ENCODE data around the gene WDR76. TPM values are rescaled to one million over a fixed set of nuclear protein-coding genes. Genes with fewer than 3 reads are reported as not detected.

Gene WDR76
- total and polyA plus RNA-seq, 8 donors: 8.6 to 23.1 (median 15.9) TPM

- Histone ChIP-seq H3K4me3 (no peak overlapping the region), H3K27me3 (no peaks in the 10 kb centered on the region), H3K9me3 (no peaks in the 10 kb centered on the region), H3K27ac (no peak overlapping the region), H3K4me1 (no peaks in the 10 kb centered on the region), H3K36me3 (no peaks in the 10 kb centered on the region)
- ATAC-seq (no peak), DNase-seq (no peak)
- TF ChIP-seq, protein P1, sequence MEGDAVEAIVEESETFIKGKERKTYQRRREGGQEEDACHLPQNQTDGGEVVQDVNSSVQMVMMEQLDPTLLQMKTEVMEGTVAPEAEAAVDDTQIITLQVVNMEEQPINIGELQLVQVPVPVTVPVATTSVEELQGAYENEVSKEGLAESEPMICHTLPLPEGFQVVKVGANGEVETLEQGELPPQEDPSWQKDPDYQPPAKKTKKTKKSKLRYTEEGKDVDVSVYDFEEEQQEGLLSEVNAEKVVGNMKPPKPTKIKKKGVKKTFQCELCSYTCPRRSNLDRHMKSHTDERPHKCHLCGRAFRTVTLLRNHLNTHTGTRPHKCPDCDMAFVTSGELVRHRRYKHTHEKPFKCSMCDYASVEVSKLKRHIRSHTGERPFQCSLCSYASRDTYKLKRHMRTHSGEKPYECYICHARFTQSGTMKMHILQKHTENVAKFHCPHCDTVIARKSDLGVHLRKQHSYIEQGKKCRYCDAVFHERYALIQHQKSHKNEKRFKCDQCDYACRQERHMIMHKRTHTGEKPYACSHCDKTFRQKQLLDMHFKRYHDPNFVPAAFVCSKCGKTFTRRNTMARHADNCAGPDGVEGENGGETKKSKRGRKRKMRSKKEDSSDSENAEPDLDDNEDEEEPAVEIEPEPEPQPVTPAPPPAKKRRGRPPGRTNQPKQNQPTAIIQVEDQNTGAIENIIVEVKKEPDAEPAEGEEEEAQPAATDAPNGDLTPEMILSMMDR (IDR thresholded peaks at IDR 0.05): no peak
- intact Hi-C loops (cut with DNase I): loop anchor here in 1 of 2 donors (10.0 kb wide), 1 partner anchor 156 kb away; no protein-coding TSS in a partner anchor
Measured at GRCh38 chr15:43908516-43909050, 81.8 kb downstream of the WDR76 start.

DNA sequence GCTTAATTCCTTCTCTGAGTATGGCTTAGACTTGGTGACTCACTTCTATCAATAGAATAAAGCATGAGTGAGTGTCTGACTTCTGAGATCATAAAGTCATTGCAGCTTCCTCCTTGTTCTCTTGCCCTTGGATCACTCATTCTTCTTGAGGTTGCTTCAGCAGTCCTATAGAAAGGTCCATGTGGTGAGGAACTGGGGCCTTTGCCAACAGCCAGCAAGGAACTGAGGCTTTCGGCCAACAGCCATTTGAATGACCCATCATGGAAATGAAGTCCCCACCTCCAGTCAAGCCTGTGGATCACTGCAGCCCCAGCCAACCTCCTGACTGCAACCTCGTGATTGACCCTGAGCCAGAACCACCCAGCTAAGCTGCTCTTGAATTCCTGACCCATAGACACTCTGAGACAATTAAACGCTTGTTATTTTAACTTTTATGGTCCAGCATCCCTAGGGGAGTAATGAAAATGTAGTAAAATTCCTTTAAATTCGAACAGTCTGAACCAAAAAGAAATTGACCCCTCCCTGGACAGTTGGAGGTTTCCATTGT lies 84.5 kb downstream of the WDR76 start:
- no peaks in the 10 kb centered on the region for H3K36me3 ChIP-seq
- DNase-seq (peak in 1 of 4 donors; percentile 37), ATAC-seq (no peak)
- intact Hi-C loops (cut with DNase I): no loop called here
- no peak overlapping the region for H3K27ac ChIP-seq
- TF ChIP-seq, protein P1 (IDR thresholded peaks at IDR 0.05): no peak
- H3K9me3 ChIP-seq: no peaks in the 10 kb centered on the region
- H3K4me1 ChIP-seq: no peaks in the 10 kb centered on the region
- no peak overlapping the region for H3K4me3 ChIP-seq
- no peaks in the 10 kb centered on the region for H3K27me3 ChIP-seq

GRCh38 chr15:43912208-43912607 lies 85.4 kb downstream of the WDR76 start:
- H3K27ac ChIP-seq: no peak overlapping the region
- H3K9me3 ChIP-seq: no peaks in the 10 kb centered on the region
- no peaks in the 10 kb centered on the region for H3K4me1 ChIP-seq
- intact Hi-C loops (cut with DNase I): no loop called here
- H3K4me3 ChIP-seq: no peak overlapping the region
- no peak for ATAC-seq
- H3K27me3 ChIP-seq: no peaks in the 10 kb centered on the region
- no peaks in the 10 kb centered on the region for H3K36me3 ChIP-seq
- no peak for DNase-seq
- TF ChIP-seq, protein P1 (IDR thresholded peaks at IDR 0.05): no peak

DNA sequence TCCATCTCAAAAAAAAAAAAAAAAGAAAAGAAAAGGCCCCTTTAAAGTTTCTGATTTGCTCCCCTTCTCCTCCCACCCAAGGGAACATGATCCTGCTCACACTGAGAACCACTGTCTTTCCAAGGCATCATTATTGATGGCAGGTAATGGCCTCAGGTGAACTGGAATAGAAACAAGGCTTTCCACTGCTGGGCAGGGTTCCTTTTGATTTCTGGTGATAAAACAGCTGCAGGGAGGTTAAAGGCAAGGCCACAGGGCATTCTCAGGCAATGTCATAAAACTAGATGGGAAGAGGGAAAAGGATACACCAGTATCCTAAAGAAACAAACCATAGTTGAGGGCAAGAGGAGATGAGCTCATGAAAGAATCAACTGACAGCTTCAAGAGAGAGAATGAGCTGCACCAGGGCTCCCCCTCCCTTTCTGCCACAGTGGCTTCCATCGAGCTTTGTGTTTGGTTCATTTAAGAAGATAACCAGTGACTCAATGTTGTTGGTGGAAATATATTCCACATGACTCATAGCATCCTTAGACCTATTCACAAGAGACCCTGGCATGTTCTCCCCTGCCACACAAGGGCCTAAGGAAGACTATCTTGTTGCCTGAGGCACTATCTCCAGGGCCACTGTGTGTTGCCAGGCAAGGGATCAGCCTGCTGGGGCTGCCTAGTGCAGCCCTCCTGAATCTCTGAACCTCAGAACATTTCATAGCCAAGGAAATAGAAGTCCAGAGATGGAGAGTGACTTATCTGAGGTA lies 86.4 kb downstream of the WDR76 start:
- TF ChIP-seq, protein P1 (IDR thresholded peaks at IDR 0.05): no peak
- intact Hi-C loops (cut with DNase I): no loop called here
- no peak for DNase-seq
- H3K4me1 ChIP-seq: no peaks in the 10 kb centered on the region
- no peak overlapping the region for H3K4me3 ChIP-seq
- no peak overlapping the region for H3K27ac ChIP-seq
- no peaks in the 10 kb centered on the region for H3K27me3 ChIP-seq
- H3K9me3 ChIP-seq: no peaks in the 10 kb centered on the region
- ATAC-seq: peak; percentile 82
- no peaks in the 10 kb centered on the region for H3K36me3 ChIP-seq

- no peaks in the 10 kb centered on the region for H3K9me3 ChIP-seq
- no peaks in the 10 kb centered on the region for H3K36me3 ChIP-seq
- no peak for ATAC-seq
Measured at GRCh38 chr15:43913941-43914340, 87.1 kb downstream of the WDR76 start.

More at GRCh38 chr15:43913941-43914340, 87.1 kb downstream of the WDR76 start:
- intact Hi-C loops (cut with DNase I): no loop called here
- no peak overlapping the region for H3K4me3 ChIP-seq
- H3K27ac ChIP-seq: no peak overlapping the region
- DNase-seq: no peak
- no peaks in the 10 kb centered on the region for H3K27me3 ChIP-seq
- H3K4me1 ChIP-seq: no peaks in the 10 kb centered on the region
- TF ChIP-seq, protein P1 (IDR thresholded peaks at IDR 0.05): no peak

Measured in left lung (tissue), 10 donors.